Lower leg skin (tissue), 3 donors: ENCODE measurements around the gene PHLDA2.

Experiments
- POLR2A ChIP-seq, 2 donors: fragments of 450-650 bp; IDR thresholded peaks; one replicate each; pipeline ENCODE4 v1.6.1; 2016 to 2017; ENCODE audit warnings: antibody characterized with exemption in 2 of 2, mild to moderate bottlenecking in 1 of 2, moderate library complexity in 1 of 2
- TF ChIP-seq, protein P1 (sequence below), 3 donors: fragments of 450-650 bp; IDR thresholded peaks; one replicate each; pipeline ENCODE4 v1.5.1; 2016; ENCODE audit warnings: antibody characterized with exemption in 3 of 3, mild to moderate bottlenecking in 3 of 3, moderate library complexity in 2 of 3

DNA sequence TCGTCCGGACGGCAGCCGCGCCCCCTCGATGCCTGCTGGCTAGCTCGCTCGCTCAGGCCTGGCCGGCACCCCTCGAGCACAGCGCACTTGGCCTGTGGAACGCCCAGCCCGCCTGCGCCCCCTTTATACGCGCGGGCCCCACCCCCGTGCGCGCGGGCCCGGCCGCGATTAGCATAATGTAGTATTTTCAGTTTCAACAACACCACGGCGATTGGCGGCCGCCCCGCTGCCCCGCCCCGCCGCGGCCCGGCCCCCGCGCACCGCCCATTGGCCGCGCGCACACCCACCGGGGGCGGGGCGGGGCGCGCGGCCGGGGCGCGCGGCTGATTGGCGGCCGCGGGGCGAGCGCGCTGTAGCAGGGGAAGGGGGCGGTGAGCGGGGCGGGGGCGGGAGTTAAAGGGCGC, 43.5 kb downstream of the PHLDA2 start, which contains the start of gene CDKN1C:
- no peak for TF ChIP-seq POLR2A (IDR thresholded peaks at IDR 0.05)
- TF ChIP-seq, protein P1, sequence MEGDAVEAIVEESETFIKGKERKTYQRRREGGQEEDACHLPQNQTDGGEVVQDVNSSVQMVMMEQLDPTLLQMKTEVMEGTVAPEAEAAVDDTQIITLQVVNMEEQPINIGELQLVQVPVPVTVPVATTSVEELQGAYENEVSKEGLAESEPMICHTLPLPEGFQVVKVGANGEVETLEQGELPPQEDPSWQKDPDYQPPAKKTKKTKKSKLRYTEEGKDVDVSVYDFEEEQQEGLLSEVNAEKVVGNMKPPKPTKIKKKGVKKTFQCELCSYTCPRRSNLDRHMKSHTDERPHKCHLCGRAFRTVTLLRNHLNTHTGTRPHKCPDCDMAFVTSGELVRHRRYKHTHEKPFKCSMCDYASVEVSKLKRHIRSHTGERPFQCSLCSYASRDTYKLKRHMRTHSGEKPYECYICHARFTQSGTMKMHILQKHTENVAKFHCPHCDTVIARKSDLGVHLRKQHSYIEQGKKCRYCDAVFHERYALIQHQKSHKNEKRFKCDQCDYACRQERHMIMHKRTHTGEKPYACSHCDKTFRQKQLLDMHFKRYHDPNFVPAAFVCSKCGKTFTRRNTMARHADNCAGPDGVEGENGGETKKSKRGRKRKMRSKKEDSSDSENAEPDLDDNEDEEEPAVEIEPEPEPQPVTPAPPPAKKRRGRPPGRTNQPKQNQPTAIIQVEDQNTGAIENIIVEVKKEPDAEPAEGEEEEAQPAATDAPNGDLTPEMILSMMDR (IDR thresholded peaks at IDR 0.05) = no peak
